Kidney tubule cell (primary cell): ENCODE results near the gene INHBB.

Experiments
- DNase-seq: peaks from one replicate; pipeline ENCODE4 v3.0.0-alpha.2; 2018; ENCODE audit warnings: low spot score

The INHBB gene

DNA sequence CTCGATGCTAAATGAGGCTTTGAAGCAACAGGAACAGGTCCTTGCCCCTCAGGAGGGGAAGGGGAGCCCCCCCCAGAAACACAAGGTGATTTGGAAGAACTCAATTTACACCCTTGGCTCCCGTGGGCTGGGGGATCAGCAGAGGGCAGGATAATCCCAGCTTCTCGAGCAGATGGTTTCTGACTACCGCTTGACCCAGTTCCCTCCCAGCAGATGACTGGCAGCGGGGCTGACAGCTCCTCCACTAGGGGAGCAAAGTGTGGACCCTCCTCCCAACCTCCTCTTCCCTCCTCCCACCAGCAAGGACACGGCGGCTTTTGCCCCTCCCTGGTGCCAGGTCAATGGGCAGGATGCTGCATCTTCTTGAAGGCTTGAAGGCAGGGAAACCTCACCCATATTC is 3.5 kb upstream of the INHBB start:
- DNase-seq, result no peak

DNA sequence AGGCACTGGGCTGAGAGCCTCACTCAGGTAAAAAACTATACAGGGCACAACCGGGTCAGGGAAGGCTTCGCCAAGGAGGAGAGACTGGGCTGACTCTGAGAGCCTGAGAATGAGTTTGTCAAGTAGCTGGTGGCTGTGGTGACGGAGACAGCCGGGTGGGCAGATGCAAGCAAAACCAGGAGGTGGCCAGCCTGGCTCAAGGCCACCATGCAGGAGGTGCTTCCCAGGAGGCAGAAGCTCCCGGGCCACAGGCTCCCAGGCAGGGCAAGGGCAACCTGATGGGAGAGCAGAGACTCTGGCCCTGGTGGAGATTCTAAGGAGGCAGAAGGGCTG is 2.9 kb upstream of the INHBB start:
- peak; percentile 13 for DNase-seq

DNA sequence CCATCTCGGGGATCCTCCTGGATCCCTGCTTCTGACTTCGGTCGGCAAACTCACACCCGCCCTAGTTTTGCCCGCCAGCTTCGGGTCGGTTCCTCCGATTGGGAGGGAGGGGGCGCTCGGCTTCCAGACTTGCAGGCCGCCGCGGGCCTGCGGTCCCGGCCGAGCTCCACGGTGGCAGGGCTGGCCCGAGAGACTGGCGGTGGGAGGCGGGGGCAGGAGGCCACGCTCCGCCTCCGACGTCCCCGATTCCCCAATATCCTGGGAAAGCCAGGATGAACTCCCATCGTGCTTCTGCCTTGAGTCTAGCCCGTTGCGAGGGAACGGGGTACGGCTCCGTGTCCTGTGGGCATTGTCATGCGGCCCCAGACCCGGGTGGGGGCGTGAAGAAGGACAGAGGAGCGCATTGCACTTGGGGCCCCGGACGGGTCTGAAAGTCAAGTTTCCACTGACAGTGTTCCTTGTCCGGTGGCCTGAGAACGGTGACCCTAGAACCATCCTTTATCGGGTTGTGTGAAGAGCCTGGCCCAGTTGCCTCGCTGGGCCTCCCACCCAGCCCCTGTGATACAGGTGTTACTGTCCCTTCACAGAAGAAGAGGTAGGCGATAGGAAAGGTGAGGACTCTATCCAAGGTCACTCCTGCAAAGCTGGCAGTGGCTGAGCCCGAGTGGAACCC is 2.4 kb upstream of the INHBB start:
- peak; percentile 74 for DNase-seq

DNA sequence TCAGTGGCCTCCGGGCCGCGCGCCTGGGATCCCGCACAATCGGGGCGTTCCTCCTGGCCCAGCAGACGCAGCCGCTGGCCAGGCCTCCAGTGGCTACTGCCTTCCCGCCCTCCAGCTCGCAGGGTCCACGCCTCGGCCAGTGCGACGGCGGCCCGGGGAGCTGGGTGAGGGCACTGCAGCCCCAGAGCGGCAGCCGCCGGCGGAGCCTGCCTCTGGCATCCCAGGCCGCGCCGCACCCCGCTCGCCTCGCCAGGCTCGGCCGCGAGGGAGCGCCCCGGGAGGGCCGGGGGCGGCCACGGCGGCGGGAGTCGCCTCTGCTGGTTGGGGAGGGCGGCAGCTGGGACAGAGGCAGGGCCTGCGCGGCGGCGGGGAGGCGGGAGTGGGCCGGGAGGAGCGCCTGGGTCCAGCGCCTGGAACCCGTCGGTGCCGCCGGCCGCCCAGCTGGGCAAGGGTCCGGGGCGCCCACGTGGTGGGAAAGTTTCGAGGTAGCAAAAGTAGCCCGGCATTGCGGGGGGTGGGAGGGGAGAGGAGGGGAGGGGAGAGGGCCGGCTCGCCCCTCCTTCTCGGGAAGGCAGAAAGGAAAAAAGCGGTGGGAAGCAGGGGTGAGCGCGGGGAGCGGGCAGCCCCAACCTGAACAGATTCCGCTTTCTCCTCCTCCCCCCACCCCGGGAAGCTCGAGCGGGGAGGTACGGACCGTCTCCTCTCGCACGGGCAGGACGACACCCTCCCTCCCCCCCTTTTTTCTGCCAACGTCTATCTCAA is 1.5 kb upstream of the INHBB start:
- no peak for DNase-seq

DNA sequence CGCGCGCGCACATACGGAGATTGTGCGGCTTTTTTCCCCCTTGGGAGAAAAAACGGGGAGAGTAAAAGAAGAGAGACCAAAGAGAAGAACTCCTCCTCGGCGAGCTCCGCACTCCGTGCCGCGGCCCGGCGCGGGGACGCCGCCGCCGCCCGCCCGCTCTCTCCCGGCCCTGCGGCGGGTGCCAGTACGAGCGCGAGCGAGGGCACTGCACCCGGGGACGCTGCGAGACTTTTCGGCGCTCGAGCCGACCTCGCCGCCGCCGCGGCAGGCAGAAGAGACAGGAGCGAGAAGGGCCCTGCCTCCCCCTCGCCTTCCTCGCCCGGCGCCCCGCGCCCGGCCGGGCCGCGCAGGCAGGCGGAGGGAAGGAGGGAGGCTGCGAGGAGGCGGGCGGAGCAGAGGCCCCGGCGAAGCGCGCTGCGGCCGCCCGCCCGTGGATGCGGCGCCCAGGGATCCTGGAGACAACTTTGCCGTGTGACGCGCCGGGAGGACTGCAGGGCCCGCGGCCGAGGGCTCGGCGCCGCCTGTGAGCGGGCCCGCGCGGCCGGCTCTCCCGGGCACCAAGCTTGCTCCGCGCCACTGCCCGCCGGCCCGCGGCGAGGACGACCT is 857 bp upstream of the INHBB start:
- peak; percentile 25 for DNase-seq

DNA sequence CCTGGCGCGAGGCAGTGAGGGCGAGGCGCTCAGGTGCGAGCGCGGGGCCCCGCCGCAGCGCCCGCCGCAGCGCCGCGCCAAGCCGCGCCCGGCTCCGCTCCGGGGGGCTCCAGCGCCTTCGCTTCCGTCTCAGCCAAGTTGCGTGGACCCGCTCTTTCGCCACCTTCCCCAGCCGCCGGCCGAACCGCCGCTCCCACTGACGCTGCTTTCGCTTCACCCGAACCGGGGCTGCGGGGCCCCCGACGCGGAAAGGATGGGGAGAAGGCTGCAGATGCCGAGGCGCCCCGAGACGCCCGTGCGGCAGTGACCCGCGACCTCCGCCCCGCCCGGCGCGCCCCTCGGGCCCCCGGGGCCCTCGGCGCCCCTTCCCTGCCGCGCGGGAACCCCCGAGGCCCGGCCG is 328 bp upstream of the INHBB start:
- DNase-seq, result no peak

DNA sequence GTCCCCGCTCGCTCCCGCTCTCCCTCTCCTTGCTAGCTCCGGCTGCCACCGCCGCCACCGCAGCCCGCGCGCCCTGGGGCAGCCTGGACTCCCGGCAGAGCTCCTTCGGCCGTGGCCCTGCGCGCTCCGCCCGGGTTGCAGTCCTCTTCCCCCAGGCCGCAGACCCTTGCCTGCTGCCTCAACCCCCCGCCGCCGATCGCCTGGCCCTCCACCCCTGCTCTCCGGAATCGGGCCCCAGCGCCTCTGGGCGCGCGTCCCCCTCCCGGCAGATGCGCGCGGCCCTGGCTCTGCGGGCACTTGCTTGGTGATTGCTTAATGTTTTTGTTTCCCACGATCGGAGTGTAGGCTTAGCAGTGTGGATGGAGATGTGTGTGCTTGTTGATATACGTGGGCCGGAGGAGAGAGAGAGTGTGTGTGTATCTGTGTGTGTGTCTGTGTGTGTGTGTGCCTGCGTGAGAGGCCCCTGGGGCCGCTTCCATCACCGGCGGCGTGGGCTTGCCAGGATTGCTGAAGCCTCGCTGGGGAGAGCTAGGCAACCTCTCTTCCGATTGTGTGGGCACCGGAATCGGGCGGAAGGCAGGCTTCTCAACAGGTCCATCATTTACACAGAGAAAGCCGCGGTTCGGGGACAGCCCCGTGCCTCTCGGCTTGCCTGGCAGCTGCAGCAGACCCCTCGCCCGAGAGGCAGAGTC is 877 bp downstream of the INHBB start:
- no peak for DNase-seq

DNA sequence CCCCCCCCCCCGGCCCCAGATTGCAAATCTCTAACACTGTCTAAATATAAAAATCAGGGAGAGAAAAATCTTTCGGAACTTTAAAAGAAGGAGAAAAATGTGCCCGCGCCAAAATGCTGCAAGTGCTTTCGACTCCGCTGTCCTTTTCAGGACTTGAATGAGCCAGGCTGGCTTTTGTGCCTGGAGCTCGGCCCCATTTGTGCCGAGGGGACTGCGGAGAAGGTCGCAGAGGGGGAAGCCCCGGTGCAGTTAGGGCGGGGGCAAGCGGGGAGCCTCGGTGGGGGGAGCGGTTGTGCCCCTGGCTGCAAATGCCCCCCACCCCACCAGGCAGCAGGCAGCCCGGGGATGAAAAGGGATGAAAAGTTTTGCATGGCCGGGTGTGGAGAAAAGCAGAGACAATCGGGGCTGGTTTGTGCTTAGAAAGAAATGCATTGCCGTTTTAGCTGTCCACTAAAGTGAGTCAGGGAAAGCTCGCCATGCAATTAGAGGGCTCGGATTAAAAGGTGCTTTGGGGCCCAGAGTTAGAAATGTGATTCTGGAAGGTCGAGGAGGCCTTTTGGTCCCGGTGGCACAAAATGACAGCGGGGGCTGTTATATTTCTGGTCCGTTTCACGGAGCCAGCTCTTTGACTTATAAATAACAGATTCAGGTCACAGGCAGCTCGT is 1.6 kb downstream of the INHBB start:
- no peak for DNase-seq

DNA sequence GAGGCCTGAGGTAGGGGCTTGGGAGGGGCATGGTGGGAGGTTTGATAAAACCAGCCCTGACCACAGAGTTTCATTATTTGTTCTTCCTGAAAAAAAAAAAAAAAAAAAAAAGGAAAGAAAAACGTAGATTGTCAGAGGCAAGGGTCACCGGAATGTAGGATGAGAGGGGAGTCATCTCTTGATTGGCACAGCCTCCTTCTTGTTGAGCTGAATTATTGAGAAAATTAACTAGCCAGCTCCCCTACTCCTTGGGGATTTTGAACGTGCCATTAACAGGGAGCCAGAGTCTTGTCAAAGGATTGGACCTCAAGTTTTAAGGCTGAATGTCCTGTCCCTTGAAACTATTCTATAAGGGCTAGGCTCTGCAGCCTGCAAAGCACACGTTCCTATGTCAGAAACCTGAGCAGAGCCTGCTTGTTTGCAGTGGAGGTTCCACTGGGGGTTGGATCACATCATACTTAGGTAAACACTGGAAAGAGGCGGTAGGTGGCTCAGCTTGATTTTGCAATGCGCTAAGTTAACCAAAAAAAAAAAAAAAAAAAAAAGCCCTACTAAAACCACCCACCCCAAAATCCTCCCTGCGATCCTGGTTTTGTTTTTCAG is 2.3 kb downstream of the INHBB start:
- DNase-seq, result no peak

DNA sequence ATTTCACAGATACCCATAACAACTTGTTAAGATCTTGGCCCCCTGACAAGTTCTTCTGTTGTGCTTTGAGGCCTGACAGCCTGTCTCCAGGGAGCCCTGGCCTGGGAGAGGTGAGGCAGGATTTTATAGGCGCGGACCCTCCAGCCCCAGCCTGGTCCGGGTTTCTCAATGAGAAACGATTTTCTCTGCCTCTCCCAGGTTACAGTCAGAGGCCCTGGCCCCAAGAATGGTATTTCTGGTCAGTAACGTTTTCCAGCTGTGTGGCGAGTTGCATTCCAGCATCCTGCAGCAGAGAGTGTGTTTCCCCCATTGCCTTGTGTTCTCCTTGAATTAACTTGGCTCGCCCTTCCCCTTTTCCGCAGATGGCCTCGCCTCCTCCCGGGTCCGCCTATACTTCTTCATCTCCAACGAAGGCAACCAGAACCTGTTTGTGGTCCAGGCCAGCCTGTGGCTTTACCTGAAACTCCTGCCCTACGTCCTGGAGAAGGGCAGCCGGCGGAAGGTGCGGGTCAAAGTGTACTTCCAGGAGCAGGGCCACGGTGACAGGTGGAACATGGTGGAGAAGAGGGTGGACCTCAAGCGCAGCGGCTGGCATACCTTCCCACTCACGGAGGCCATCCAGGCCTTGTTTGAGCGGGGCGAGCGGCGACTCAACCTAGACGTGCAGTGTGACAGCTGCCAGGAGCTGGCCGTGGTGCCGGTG is 3.0 kb downstream of the INHBB start:
- DNase-seq, result no peak

DNA sequence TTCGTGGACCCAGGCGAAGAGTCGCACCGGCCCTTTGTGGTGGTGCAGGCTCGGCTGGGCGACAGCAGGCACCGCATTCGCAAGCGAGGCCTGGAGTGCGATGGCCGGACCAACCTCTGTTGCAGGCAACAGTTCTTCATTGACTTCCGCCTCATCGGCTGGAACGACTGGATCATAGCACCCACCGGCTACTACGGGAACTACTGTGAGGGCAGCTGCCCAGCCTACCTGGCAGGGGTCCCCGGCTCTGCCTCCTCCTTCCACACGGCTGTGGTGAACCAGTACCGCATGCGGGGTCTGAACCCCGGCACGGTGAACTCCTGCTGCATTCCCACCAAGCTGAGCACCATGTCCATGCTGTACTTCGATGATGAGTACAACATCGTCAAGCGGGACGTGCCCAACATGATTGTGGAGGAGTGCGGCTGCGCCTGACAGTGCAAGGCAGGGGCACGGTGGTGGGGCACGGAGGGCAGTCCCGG is 3.5 kb downstream of the INHBB start:
- DNase-seq, result no peak

DNA sequence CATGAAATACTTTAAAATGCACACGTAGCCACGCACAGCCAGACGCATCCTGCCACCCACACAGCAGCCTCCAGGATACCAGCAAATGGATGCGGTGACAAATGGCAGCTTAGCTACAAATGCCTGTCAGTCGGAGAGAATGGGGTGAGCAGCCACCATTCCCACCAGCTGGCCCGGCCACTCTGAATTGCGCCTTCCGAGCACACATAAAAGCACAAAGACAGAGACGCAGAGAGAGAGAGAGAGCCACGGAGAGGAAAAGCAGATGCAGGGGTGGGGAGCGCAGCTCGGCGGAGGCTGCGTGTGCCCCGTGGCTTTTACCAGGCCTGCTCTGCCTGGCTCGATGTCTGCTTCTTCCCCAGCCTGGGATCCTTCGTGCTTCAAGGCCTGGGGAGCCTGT is 4.1 kb downstream of the INHBB start:
- DNase-seq, result no peak

DNA sequence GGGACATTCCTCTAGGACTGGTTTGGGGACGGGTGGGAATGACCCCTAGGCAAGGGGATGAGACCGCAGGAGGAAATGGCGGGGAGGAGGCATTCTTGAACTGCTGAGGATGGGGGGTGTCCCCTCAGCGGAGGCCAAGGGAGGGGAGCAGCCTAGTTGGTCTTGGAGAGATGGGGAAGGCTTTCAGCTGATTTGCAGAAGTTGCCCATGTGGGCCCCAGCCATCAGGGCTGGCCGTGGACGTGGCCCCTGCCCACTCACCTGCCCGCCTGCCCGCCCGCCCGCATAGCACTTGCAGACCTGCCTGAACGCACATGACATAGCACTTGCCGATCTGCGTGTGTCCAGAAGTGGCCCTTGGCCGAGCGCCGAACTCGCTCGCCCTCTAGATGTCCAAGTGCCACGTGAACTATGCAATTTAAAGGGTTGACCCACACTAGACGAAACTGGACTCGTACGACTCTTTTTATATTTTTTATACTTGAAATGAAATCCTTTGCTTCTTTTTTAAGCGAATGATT is 4.9 kb downstream of the INHBB start:
- DNase-seq, result no peak

DNA sequence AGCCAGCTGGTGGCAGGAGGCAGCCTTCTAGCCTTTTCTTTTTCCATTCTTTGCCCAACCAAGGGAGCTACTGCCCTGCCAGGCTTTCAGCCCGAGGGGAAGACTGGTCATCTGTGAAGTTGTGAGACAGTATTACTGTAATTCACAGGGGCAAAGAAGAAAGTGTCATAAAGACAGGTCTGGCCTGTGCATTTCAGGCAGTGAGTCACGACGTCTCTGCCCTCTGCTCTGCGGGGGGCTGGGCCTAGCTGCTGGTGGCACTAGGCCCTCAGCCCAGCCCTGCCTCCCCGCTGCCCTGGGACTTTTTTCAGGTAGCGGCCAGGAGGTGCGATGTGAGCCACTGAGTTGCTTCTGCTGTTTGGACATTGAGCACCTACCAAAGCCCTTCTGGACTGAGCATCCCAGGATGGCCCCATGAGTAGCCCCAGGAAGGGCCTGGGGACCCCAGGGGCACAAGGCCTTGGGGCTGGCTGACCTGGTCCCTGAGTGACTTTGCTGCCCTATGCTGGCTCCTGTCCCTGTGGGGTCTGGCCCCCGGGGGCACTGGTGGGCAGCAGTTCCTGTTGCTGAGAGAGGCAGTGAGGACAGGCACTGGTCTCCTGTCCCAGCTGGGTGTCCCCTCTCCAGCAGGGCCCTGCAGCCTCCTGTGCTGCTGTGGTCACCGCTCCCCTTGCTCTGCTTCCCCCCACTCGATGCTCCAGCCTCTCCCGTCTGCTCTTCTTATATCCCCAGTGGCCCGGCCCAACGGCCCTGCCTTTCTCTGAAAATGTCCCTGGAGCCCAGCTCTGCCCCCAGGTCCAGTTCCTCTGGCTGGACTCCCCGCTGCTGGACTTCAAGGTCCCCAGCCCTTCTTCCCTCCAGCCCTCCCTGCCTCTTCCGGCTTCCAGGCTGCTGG is 7.0 kb downstream of the INHBB start:
- peak; percentile 77 for DNase-seq

DNA sequence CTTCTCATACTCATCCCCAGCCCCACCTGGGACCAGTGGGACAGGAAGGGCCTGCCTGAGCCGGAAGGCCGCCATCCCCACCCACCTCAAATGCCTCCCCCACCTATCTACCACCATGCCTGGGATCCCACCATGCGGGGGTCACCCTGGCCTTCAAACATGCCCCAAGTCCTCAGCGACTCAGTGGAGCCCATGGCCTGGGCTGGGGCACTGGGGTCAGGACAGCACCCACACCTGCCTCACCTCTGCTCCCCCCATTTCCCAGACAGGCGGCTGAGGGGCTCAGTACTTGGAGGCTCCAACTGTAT is 7.6 kb downstream of the INHBB start:
- DNase-seq, result no peak

DNA sequence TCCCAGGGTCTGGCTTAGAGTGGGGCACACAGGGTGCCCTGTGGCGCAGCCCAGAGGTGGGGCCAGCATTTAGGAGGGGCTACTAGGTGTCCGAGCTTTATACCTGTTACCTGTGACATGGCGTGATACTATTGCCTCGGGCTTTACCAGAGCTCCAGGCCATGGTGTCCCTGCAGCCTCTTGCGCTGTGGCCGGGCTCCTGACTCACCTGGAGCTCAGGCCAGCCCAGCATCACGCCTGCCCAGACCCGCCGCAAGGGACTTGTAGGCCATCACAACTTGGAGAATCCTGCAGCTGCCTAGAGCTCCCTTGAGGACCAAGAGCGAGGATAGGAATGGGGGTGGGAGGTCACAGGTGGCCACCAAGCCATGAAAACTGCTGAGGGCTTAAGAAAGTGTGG is 8.0 kb downstream of the INHBB start:
- DNase-seq, result no peak

DNA sequence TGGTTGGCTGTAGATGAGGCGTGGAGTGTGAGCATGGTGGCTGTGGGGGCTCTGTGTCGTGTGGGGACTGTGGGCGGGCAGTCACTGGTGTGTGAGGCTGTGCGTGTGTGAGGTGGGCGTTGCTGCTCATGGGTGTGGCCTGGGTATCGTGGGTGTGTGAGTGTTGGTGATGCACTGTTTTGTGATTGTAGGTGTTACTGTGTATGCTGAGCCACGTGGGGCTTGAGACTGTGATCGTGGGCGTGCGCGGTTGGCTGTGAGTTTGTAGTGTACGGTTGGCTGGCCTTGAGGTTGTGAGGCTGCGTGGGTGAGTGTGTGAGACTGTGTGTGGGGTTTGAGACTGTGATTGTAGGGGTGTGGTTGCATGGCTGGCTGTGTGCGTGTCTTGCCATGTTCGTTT is 8.5 kb downstream of the INHBB start:
- DNase-seq, result no peak

DNA sequence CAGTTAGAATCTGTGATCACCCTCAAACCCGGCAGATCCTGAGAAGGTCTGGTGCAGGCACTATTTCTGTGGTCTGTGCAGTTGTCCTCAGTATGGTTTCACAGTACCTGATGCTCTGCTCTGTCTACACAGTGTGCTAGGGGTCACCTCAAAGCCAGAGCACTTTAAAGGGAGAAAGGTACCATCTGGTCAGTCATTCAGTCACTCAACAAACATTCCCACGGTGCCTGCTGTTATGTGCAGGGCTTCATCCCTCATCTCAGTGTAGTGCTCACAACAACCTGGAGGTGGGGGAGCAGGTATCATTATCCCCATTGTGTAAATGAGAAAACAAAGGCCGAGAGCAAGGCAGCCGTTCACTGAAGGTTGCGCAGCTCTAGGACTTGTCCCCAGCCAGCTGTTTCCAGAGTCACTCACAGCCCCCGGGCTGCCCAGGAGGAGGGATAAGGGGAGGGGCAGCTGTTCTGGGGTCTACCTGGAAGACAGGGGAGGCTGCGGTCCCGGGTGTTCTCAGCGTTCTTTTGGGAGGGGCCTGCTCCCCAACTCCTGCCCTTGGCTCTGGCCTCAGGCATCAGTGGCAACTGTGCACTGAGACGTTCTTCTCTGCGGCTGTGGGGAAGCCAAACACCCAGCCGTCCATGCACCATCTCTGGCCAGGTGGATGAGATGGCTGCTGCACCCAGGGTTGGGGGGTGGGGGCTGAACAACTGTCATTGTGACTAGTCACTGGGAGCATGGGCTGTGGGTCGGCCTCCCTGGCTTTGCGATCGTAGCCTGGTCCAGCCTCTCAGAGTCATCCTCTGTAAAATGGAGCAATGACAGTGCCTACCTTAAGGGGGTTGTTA is 9.2 kb downstream of the INHBB start:
- DNase-seq, result no peak

DNA sequence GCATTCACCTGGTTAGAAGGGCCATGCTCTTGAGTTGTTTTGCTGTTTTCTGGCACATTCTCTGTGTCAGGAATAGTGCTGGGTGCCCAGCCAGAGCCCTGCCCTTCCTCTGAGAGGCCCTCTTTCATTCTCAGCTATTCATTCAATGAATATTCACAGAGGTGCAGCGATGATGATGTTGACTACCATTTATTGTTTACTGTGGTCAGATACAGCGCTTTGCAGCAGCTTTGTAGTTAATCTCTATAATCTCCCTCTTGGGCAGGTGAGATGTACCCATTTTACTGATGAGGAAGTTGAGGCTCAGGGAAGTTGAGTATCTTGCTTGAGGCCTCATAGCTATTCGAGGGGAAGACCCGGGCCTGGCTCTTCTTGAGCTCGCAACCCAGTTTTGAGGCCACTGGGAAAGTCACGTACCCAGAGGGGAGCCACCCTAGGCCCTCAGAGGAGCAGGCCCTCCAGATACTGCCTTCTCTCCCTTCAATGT is 9.9 kb downstream of the INHBB start:
- DNase-seq, result no peak
